GM04503 (cell line): Measurements from ENCODE around the gene PYGO1.
"Not testable (repeated sequence)": the region's sequence is repeated elsewhere in the genome, so short reads cannot be mapped to it uniquely, and the experiment has no call there.

Experiments
- DNase-seq: peaks from one replicate; pipeline ENCODE4 v3.0.0-alpha.2; 2012; ENCODE audit warnings: low read depth

The PYGO1 gene, protein sequence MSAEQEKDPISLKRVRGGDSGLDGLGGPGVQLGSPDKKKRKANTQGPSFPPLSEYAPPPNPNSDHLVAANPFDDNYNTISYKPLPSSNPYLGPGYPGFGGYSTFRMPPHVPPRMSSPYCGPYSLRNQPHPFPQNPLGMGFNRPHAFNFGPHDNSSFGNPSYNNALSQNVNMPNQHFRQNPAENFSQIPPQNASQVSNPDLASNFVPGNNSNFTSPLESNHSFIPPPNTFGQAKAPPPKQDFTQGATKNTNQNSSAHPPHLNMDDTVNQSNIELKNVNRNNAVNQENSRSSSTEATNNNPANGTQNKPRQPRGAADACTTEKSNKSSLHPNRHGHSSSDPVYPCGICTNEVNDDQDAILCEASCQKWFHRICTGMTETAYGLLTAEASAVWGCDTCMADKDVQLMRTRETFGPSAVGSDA

DNA sequence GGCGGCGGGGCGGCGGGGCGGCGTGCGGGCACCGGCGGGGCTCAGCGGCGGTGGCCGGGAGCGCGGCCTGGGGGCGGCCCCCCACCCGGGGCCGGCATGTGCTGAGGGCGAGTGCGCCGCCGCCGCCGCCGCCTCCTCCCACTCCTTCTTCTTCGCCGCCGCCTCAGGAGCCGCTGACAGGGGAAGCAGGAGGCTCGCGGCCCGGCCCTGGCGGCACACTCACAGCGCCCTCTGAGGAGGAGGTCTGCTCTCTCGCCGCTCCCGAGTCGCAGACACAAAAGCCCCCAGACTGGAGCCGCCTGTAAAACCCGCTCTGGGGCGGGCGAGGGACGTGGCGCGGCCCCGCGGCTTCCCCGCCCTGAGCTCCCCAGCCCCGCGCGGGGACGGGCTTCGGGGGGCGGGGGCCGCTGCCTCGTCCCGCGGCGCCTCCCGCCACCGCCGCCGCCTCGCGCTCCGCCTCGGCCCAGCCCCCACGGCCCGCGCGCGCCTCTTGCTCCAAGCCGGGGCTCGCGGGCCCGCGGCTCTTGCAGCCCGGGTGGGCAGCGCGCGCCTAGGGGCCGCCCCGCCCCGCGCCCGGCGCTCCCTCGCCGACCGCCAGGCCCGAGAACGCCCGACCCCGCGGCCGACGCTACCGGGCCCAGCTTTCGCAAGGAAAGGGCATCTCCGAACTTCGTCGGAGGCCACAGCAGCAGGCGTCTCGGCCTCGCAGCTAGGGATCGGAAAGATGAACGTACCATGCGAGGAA is at the start of gene PYGO1:
Gene PYGO1, minus strand, starts transcription at position 276 of the 745 bp plus-strand sequence. CDS start 462 bp downstream, outside the sequence.
- peak; percentile 5 for DNase-seq

DNA sequence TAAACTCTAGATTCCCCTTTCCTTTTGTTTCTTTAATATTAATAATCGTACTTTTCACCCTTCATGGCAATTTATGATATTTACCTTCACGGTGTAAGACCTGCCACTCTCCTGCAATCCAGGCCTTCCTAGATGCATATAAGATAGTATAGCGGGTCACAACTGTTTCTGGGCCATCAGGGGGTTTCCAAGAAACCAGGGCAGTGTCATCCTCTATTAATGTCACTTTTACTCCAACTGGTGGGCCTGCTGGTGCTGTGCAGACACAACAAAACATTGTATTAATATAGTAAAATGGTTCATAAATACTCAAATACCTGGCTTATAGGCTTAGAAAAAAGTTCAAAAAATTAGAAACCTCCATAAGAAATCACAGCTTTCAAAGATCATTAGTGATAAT is 48.9 kb upstream of the PYGO1 start:
- no peak for DNase-seq

DNA sequence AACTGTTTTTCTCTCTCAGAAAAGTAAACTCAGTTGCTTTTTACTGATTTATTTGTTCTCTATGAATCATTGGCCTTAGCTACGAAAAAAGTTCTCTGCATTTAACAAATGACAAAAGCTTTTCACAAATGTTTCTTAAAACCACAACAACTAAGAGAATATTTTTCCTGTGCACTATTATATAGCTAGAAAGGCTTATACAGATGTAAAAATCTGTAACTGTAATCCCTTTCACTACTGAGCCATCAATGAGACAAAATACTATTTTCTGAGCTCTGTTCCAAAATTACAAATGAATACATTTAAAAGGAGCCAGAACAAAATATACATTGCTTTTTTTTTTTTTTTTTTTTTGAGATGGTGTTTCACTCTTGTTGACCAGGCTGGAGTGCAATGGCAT is 45.6 kb upstream of the PYGO1 start:
- no peak for DNase-seq

DNA sequence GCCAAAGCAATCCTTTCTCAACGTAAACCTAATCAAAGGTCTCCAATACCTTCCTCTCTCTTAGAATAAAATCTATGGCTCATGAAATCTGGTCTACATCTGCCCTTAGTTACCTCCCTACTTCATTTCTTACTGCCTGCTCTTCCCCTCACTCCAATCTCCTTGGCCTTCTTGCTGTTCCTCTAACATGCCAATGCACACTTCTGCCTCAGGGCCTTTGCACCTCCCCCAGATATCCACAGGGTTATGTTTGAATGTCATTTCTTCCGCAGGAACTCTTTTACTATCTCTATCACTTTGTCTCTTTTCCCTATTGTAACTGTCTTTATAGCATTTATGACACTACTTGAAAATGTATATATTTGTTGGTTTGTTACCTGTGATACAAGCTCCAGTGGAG is 44.3 kb upstream of the PYGO1 start:
- no peak for DNase-seq

DNA sequence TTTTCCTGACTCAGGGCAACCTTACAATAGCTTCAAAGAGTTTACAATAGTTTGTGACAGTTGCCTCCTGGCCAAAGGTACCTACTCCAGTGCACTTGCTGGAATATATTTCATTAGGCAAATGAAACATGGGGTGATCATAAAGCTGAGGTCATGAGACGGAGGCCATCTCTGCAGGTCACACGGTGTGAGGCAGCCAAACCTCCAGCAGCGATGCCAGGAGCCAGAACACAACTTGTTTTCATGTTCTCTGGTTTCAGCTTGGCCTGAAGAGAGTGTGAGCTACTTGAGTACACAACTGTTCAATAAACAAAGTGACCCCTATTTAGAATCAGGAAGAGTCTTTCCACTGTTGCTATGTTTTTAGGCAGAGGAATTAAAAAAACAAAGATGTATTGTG is 42.7 kb upstream of the PYGO1 start:
- no peak for DNase-seq

GRCh38 chr15:55628369-55628730 is 40.2 kb upstream of the PYGO1 start:
- no peak for DNase-seq

DNA sequence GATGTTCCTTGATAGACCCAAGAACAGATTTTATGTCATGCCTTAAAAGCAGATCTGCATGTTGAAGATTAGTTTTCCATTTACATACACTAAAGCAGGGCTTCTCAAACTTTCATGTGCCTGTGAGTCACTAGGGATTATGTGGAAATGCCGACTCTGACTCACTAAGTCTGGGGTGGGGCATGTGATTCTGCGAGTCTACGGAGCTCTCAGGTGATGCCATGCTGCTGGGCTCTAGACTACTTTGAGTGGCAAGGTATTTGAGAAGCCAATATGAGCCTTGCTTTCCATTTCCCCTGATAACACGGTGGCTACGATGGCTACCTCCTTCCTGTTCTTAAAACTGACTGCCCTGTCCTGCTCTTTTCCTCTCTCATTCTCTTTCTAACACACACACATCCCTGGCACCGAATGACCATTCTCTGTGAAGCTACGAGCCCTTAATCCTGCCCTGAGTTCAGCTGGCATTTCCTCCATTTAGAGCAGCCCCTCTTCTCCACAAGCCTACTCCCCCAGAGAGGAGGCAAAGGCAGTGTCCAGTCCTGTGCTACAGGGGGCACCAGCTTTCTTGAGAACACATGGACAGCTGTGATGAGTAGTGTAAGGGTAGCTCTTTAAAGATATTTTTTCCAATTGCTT is 39.7 kb upstream of the PYGO1 start:
- DNase-seq, result peak; percentile 58

DNA sequence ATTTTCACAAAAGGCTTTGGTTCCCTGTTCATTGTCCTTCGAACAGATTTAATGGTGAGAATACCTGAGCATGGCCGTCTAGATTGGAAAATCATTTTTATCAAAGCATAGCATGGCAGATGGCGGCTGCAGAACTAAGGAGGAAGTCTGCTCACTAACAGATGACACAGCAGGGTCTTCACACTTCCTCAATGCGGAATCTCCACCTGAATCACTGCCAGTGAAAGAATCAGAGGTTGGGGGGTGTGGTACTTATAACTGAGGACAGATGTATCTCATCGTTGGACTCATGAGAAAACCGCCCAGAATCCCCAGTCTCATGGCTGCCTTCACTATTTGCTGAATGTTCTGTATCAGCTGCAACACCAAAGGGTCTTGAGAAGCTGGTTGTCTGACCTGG is 31.6 kb upstream of the PYGO1 start:
- DNase-seq, result no peak

DNA sequence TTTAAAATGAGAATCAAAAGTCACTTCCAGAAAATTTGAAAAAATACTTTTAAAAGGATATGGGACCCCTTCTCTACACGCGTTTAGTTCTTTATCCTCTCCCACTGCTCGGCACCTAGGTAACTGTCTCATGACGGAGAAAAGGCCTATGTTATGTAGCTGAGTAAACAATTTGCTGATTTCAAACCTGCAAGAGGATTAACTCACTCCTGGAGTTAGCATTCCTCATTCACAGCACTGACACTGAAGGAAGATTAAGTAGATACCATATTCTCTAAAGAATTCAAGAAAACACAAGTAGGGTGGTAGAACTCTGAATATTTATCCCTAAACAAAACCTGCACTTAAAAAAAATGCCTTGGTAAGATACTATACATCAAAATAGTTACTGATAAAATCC is 30.2 kb upstream of the PYGO1 start:
- no peak for DNase-seq

DNA sequence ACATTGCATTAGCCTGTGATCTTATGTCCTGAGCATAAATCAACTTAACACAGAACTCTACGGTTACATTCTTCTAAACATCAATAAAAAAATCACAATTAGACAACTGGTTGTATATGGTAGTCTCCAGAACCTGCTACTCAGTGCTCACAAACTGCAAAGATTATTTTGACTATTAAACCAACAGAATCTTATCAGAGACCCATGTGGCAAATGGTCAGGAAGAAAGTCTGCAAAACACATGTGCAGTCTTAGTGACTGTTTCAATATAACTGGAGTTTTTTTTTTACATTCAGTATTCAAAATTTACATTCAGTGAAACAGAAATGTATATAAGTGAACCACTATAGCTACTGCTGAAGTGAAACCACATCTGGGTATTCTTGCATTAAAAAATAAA is 27.3 kb upstream of the PYGO1 start:
- no peak for DNase-seq

- no peak for DNase-seq
Observed at GRCh38 chr15:55613727-55614126, 25.6 kb upstream of the PYGO1 start.

DNA sequence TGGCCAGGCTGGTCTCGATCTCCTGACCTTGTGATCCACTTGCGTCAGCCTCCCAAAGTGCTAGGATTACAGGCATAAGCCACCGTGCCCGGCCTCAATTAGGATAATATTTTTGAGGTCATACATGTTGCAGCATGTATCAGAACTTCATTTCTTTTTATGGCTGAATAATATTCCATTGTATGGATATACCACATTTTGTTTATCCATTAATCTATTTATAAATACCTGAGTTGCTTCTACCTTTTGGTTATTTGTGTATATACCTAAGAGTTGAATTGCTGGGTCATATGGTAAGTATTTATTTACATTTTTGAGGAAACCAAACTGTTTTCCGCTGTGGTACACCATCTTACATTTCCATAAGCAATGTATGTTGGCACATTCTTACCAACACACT is 18.1 kb upstream of the PYGO1 start:
- DNase-seq, result no peak

- DNase-seq, result no peak
Observed at GRCh38 chr15:55601374-55601773, 13.2 kb upstream of the PYGO1 start.

DNA sequence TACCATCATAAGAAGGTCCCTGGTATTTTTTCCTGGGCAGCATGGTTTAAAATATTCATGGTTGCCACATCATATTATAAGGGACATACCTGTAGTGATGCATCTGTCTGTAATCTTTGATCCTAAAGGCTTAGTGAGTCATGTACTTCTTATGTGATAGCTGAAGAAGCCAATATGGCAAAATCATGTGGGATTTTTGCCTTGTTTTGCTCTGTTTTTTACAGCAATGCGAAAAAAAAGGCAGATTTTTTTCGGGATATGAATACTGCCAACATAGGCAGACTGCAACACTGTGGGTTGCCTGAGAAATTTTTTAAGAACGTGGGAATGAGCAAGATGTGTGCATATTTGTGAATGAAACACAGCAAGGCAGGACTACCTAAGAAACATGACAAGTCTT is 11.3 kb upstream of the PYGO1 start:
- no peak for DNase-seq

GRCh38 chr15:55593019-55593418 is 4.9 kb upstream of the PYGO1 start:
- DNase-seq, result not testable (repeated sequence)

DNA sequence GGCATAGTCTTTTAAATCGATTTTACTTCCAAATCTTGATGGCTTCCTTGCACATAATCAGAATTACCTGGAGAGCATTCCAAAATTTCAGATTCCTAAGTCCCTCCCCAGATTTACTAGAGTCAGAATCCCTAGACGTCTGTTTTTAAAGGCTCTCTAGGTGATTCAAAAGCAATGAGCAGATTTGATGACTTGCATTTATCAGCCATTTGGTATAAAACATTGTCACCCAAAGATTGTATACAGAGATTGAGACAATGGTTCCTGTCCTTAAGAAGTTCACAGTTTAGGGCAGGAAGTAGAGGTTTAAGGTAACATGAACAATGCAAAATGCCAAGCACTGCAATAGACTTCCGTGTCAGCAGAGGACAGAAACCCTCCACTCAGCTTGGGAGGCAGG is 2.6 kb upstream of the PYGO1 start:
- DNase-seq, result no peak

GRCh38 chr15:55589287-55589686 is 1.1 kb upstream of the PYGO1 start:
- DNase-seq, result no peak

GRCh38 chr15:55588815-55589115 is 620 bp upstream of the PYGO1 start:
- peak; percentile 1 for DNase-seq

- peak; percentile 3 for DNase-seq
Observed at GRCh38 chr15:55587321-55588069, 650 bp downstream of the PYGO1 start.

- peak; percentile 1 for DNase-seq
Observed at GRCh38 chr15:55586808-55587207, 1.3 kb downstream of the PYGO1 start.

GRCh38 chr15:55576943-55577342 is 11.2 kb downstream of the PYGO1 start:
- DNase-seq, result no peak

DNA sequence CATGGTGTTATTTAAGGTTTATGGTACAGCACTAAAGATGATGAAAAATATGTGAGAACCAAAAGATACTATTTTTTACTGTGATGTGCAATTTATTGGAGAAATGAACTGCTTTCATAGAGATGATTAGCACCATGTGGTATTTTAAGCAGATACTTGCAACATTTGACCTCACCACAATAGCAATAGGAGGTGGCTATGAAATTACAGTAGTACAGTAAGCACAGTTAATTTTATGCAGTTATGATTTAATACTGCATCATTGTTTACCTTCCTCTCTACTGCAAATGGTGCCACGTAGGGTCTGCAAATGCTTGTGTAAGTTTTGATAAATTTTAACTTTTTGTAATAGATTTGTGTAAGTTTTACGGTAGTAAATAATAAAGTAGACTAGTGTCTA is 14.0 kb downstream of the PYGO1 start:
- peak; percentile 1 for DNase-seq

- DNase-seq, result no peak
Observed at GRCh38 chr15:55573224-55573623, 14.9 kb downstream of the PYGO1 start.
